SH-SY5Y (cell line): ENCODE measurements around the gene ABCC4.

Experiments used
- GATA2 ChIP-seq: IDR thresholded peaks from 2 replicates; pipeline ENCODE4 v1.6.1; 2011; ENCODE audit warnings: mild to moderate bottlenecking, low read depth, low read length
- GATA3 ChIP-seq: IDR thresholded peaks from 2 replicates; pipeline ENCODE4 v1.6.1; 2011; ENCODE audit warnings: low read depth, mild to moderate bottlenecking, low read length, moderate library complexity

GRCh38 chr13:94992036-94992960, 309.0 kb downstream of the ABCC4 start:
- TF ChIP-seq GATA2 (no peak), GATA3 (no peak)
